ENCODE results near the gene USP46.

Gene USP46

GRCh38 chr4:52573551-52573950 is 85.5 kb downstream of the USP46 start:
- DNase-seq (ENCODE audit: low spot score): no peak

GRCh38 chr4:52572936-52573485 is 86.1 kb downstream of the USP46 start:
- DNase-seq (ENCODE audit: low spot score): peak; percentile 17

GRCh38 chr4:52568351-52568750 is 90.8 kb downstream of the USP46 start:
- no peak for DNase-seq (ENCODE audit: low spot score)

GRCh38 chr4:52566136-52567031 is 92.7 kb downstream of the USP46 start:
- DNase-seq (ENCODE audit: low spot score): no peak

- DNase-seq (ENCODE audit: low spot score): no peak
Measured at GRCh38 chr4:52560844-52561280, 98.2 kb downstream of the USP46 start.

GRCh38 chr4:52555356-52555716 is 103.8 kb downstream of the USP46 start:
- DNase-seq (ENCODE audit: low spot score): no peak

GRCh38 chr4:52554612-52555355 is 104.3 kb downstream of the USP46 start:
- no peak for DNase-seq (ENCODE audit: low spot score)

GRCh38 chr4:52552778-52553177 is 106.3 kb downstream of the USP46 start:
- DNase-seq (ENCODE audit: low spot score): no peak

GRCh38 chr4:52551487-52551886 is 107.6 kb downstream of the USP46 start:
- DNase-seq (ENCODE audit: low spot score): no peak

GRCh38 chr4:52550186-52550585 is 108.9 kb downstream of the USP46 start:
- no peak for DNase-seq (ENCODE audit: low spot score)

- no peak for DNase-seq (ENCODE audit: low spot score)
Measured at GRCh38 chr4:52548818-52549570, 110.1 kb downstream of the USP46 start.

- DNase-seq (ENCODE audit: low spot score): no peak
Measured at GRCh38 chr4:52546449-52546848, 112.7 kb downstream of the USP46 start.

- peak; percentile 90 for DNase-seq (ENCODE audit: low spot score)
Measured at GRCh38 chr4:52545099-52546069, 113.7 kb downstream of the USP46 start.

Data from COLO829 (cell line).